ENCODE results near the gene DNAH1. TPM values are rescaled to one million over a fixed set of nuclear protein-coding genes. Genes with fewer than 3 reads are reported as not detected.

Gene DNAH1
- total RNA-seq, 3 donors from 2014 or later = 7.5 to 11.5 (median 10.8) TPM

DNA sequence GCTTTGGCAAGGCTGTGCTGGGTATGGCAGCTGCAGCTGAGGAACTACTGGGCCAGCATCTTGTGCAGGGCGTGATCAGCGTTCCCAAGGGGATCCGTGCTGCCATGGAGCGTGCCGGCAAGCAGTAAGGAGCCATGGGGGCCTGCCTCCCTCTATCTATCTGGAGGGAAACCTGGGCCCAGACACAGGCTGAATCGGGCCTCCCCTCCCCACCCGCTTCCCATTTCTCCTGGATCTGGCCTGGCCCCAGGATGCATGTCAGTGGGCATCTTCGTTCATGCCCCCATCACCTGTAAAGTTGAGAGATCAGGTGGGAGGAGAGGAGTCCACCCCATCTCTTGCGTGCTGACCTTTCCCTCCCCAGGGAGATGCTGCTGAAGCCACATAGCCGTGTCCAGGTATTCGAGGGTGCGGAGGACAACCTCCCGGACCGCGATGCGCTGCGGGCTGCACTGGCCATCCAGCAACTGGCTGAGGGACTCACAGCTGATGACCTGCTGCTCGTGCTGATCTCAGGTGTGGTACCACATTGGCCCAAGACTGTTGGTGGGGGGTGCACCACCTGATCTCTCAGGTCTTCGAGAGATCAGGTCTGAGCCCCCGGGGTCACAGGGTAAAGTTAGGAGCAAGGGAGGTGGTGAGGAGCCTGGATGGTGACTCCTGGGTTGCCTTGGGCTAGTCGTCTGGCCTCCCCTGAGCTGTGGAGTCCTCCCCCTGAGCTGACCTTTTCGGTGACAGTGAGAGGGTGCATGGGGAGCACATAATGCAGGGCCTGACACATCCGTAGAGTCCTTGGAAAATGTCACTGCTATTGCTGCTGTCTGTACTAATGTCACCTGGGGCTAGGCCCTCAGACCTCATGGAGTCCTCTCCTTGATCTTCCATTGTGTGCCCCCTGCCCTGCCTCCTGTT lies 25.3 kb upstream of the DNAH1 start:
- no peaks in the 10 kb centered on the region for H3K27me3 ChIP-seq
- no peak overlapping the region for H3K4me3 ChIP-seq
- DNase-seq (ENCODE audit: low spot score in 2 of 2) = no peak
- H3K36me3 ChIP-seq = no peaks in the 10 kb centered on the region
- H3K4me1 ChIP-seq = peaks cover 0 to 5% of the 10 kb centered on the region in 2 donors
- intact Hi-C loops (cut with DNase I; ENCODE audit: low total_unique reads) = no loop called here
- no peak overlapping the region for H3K27ac ChIP-seq
- no peaks in the 10 kb centered on the region for H3K9me3 ChIP-seq
- TF ChIP-seq POLR2AphosphoS5 (IDR thresholded peaks at IDR 0.05) (no peak), POLR2A (IDR thresholded peaks at IDR 0.05) (no peak)
- TF ChIP-seq, protein P1, sequence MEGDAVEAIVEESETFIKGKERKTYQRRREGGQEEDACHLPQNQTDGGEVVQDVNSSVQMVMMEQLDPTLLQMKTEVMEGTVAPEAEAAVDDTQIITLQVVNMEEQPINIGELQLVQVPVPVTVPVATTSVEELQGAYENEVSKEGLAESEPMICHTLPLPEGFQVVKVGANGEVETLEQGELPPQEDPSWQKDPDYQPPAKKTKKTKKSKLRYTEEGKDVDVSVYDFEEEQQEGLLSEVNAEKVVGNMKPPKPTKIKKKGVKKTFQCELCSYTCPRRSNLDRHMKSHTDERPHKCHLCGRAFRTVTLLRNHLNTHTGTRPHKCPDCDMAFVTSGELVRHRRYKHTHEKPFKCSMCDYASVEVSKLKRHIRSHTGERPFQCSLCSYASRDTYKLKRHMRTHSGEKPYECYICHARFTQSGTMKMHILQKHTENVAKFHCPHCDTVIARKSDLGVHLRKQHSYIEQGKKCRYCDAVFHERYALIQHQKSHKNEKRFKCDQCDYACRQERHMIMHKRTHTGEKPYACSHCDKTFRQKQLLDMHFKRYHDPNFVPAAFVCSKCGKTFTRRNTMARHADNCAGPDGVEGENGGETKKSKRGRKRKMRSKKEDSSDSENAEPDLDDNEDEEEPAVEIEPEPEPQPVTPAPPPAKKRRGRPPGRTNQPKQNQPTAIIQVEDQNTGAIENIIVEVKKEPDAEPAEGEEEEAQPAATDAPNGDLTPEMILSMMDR (IDR thresholded peaks at IDR 0.05) = no peak

DNA sequence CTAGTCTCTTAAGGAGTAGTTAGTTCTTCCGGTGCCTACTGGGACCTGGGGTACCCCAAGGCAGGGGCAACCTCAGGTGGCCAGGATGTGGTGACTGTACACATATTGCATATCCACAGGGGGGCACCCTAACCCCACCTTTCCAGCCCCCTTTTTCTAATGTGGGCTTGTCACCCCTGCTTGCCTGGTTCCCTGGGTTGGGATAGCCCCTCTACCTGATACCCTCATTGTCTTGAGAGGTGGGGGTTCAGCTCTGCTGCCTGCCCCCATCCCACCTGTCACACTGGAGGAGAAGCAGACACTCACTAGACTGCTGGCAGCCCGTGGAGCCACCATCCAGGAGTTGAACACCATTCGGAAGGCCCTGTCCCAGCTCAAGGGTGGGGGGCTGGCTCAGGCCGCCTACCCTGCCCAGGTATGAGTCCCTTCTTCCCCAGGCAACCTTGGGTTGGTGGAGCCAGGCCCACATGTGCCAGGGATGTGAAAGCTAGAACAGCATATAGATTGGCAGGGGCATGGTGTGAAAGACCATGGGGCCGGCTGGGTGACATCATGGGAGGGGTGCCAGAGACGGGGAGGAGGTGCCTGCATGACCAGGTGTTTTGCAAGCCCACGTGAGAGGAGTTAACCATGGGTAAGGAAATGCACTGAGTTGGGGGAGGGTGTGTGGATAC lies 24.5 kb upstream of the DNAH1 start:
- TF ChIP-seq POLR2AphosphoS5 (IDR thresholded peaks at IDR 0.05) (no peak), POLR2A (IDR thresholded peaks at IDR 0.05) (no peak)
- TF ChIP-seq, protein P1 (IDR thresholded peaks at IDR 0.05) = peak in 2 of 3 donors; percentile 11 to 14
- Histone ChIP-seq H3K9me3 (no peaks in the 10 kb centered on the region), H3K27me3 (no peaks in the 10 kb centered on the region), H3K4me1 (peaks cover 0 to 5% of the 10 kb centered on the region in 2 donors), H3K4me3 (no peak overlapping the region), H3K36me3 (no peaks in the 10 kb centered on the region), H3K27ac (no peak overlapping the region)
- intact Hi-C loops (cut with DNase I; ENCODE audit: low total_unique reads) = no loop called here
- DNase-seq (ENCODE audit: low spot score in 2 of 2) = no peak

DNA sequence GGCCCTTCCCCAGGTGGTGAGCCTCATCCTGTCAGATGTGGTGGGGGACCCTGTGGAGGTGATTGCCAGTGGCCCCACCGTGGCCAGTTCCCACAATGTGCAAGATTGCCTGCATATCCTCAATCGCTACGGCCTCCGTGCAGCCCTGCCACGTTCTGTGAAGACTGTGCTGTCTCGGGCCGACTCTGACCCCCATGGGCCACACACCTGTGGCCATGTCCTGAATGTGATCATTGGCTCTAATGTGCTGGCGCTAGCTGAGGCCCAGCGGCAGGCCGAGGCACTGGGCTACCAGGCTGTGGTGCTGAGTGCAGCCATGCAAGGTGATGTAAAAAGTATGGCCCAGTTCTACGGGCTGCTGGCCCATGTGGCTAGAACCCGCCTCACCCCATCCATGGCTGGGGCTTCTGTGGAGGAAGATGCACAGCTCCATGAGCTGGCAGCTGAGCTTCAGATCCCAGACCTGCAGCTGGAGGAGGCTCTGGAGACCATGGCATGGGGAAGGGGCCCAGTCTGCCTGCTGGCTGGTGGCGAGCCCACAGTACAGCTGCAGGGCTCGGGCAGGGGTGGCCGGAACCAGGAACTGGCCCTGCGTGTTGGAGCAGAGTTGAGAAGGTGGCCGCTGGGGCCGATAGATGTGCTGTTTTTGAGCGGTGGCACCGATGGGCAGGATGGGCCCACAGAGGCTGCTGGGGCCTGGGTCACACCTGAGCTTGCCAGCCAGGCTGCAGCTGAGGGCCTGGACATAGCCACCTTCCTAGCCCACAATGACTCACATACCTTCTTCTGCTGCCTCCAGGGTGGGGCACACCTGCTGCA lies 23.7 kb upstream of the DNAH1 start:
- H3K9me3 ChIP-seq = no peaks in the 10 kb centered on the region
- TF ChIP-seq POLR2AphosphoS5 (IDR thresholded peaks at IDR 0.05) (no peak), POLR2A (IDR thresholded peaks at IDR 0.05) (no peak)
- TF ChIP-seq, protein P1 (IDR thresholded peaks at IDR 0.05) = no peak
- no peaks in the 10 kb centered on the region for H3K36me3 ChIP-seq
- no peak overlapping the region for H3K4me3 ChIP-seq
- H3K27ac ChIP-seq = no peak overlapping the region
- no peaks in the 10 kb centered on the region for H3K4me1 ChIP-seq
- intact Hi-C loops (cut with DNase I; ENCODE audit: low total_unique reads) = no loop called here
- no peak for DNase-seq (ENCODE audit: low spot score in 2 of 2)
- no peaks in the 10 kb centered on the region for H3K27me3 ChIP-seq

DNA sequence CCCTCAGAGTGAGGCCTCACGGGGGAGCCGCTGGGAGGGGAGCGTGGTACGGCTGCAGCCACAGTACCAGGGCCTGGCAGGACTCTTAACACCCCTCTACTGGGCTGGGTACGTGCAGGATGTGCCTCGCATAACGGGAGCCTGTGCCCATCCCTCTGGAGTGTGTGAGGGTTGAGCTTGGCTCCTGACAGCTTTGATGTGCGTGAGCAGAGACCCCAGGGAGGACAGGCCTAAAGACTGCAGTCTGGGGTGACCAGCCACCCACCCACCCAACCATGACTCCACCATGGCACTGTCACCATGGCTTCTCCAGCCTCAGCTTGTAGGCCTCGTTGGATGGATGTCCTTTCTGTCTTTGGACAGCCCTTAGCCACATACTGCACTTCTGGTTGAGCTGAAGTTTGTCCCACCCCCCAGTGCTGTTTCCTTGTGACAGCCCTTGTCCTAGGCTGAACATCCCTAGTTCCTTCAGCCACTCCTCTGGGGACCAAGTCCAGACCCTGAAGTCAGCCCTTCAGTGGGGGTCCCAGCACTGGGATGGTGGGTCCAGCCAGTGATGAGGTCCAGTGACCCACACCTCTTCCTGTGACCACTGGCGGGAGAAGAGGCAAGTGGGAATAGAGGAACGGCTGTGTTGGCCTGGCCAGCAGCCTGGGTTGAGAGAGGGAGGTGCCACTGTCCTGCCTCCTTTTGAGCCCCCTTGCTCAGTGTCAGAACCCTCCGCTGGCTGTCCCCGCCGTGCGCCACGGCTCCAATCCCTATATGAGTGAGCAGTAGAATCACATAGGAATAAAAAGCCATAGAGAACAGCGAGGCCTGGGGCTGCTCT lies 22.4 kb upstream of the DNAH1 start:
- H3K4me1 ChIP-seq = no peaks in the 10 kb centered on the region

More for the DNA sequence above, 22.4 kb upstream of the DNAH1 start:
- Histone ChIP-seq H3K9me3 (no peaks in the 10 kb centered on the region), H3K36me3 (no peaks in the 10 kb centered on the region), H3K27me3 (no peaks in the 10 kb centered on the region), H3K27ac (no peak overlapping the region), H3K4me3 (no peak overlapping the region)
- intact Hi-C loops (cut with DNase I; ENCODE audit: low total_unique reads) = no loop called here
- TF ChIP-seq, protein P1 (IDR thresholded peaks at IDR 0.05) = no peak
- TF ChIP-seq POLR2AphosphoS5 (IDR thresholded peaks at IDR 0.05) (no peak), POLR2A (IDR thresholded peaks at IDR 0.05) (no peak)
- DNase-seq (ENCODE audit: low spot score in 2 of 2) = no peak
